ENCODE measurements around the gene EPHA3. TPM values are rescaled to one million over a fixed set of nuclear protein-coding genes. Genes with fewer than 3 reads are reported as not detected.

Gene EPHA3
- total RNA-seq, 6 donors from 2014 or later = 0.46 to 3.9 (median 0.79) TPM; not detected in 1

DNA sequence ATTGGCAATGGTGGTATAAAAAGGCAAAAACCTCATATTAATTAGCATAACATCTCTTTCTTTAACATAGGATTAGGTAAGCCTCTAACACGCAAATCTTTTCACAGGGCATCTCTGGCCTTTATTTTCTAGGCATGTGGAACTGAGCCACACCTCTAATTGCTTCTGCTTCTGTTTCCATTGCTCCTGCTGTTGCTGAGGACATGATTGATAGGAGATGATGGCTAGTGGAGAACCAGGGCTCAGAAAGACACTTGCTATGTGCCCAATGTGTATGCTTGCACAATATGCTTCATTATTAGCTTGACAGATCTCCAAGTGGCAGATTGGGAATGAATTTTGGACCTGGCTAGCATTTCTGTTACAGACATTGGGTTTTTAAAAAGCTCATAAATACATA, 114.5 kb downstream of the EPHA3 start:
- no peaks in the 10 kb centered on the region for H3K36me3 ChIP-seq
- H3K27ac ChIP-seq = no peak overlapping the region
- no peak overlapping the region for H3K4me3 ChIP-seq
- no peaks in the 10 kb centered on the region for H3K27me3 ChIP-seq
- no peak for TF ChIP-seq POLR2AphosphoS5 (IDR thresholded peaks at IDR 0.05)
- TF ChIP-seq, protein P1, sequence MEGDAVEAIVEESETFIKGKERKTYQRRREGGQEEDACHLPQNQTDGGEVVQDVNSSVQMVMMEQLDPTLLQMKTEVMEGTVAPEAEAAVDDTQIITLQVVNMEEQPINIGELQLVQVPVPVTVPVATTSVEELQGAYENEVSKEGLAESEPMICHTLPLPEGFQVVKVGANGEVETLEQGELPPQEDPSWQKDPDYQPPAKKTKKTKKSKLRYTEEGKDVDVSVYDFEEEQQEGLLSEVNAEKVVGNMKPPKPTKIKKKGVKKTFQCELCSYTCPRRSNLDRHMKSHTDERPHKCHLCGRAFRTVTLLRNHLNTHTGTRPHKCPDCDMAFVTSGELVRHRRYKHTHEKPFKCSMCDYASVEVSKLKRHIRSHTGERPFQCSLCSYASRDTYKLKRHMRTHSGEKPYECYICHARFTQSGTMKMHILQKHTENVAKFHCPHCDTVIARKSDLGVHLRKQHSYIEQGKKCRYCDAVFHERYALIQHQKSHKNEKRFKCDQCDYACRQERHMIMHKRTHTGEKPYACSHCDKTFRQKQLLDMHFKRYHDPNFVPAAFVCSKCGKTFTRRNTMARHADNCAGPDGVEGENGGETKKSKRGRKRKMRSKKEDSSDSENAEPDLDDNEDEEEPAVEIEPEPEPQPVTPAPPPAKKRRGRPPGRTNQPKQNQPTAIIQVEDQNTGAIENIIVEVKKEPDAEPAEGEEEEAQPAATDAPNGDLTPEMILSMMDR (IDR thresholded peaks at IDR 0.05) = no peak
- TF ChIP-seq EP300 (IDR thresholded peaks at IDR 0.05) = no peak
- no peak for TF ChIP-seq POLR2A (IDR thresholded peaks at IDR 0.05)
- ATAC-seq (ENCODE audit: low FRiP score in 2 of 2) (no peak), DNase-seq (no peak)
- no peaks in the 10 kb centered on the region for H3K9me3 ChIP-seq
- H3K4me1 ChIP-seq = no peaks in the 10 kb centered on the region
- 89 to 95% methylated on average over 1 of the region's 1 CpG for WGBS, 2 donors

DNA sequence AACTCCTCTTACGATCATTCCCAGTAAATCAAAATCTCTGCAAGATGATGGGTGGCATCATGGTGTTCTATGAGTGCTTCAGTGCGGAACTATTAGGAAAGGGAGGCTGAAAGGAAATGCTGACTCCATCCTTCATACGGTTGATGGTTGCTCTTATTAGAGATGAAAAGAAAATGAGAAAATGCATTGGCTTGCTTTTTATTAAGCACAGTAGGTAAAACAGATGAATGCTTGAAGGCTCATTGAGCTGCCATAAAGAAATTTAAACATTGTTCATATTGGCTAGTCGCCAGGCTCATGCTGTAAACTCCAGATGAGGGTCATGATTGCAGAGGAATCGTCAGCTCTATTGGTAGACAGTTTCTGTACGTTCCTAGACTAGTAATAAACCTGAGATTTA, 115.8 kb downstream of the EPHA3 start:
- ATAC-seq (ENCODE audit: low FRiP score in 2 of 2) = no peak
- WGBS, 2 donors = 70 to 71% methylated on average over 6 of the region's 6 CpGs
- TF ChIP-seq POLR2AphosphoS5 (IDR thresholded peaks at IDR 0.05) = no peak
- TF ChIP-seq, protein P1 (IDR thresholded peaks at IDR 0.05) = no peak

DNA sequence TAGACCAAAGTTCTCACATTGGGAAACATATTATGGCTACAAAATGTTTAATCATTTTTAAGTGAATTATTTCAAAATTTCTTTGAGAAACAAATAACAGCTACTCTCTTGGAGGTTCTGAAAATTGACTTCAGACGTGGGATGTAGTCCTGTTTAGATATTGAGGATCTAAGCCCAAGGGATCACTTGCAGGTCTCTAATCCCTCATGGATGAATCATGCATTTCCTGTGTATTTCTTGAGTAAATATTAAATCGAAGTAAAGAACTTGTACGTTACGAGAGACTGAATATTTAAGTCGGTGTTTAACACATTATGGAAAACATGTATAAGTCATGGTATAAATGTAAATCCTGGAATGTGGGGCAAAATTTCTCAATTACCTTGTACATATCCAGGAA, 119.8 kb downstream of the EPHA3 start:
- no peak overlapping the region for H3K27ac ChIP-seq
- DNase-seq (no peak), ATAC-seq (ENCODE audit: low FRiP score in 2 of 2) (no peak)
- TF ChIP-seq POLR2AphosphoS5 (IDR thresholded peaks at IDR 0.05) = no peak
- TF ChIP-seq, protein P1 (IDR thresholded peaks at IDR 0.05) = no peak
- TF ChIP-seq POLR2A (IDR thresholded peaks at IDR 0.05) = no peak
- TF ChIP-seq EP300 (IDR thresholded peaks at IDR 0.05) = no peak
- no peaks in the 10 kb centered on the region for H3K36me3 ChIP-seq
- no peak overlapping the region for H3K4me3 ChIP-seq
- 76 to 77% methylated on average over 5 of the region's 5 CpGs for WGBS, 2 donors
- H3K27me3 ChIP-seq = no peaks in the 10 kb centered on the region
- H3K9me3 ChIP-seq = no peaks in the 10 kb centered on the region
- no peaks in the 10 kb centered on the region for H3K4me1 ChIP-seq

More for the DNA sequence above, 115.8 kb downstream of the EPHA3 start:
- no peaks in the 10 kb centered on the region for H3K27me3 ChIP-seq
- no peaks in the 10 kb centered on the region for H3K36me3 ChIP-seq
- no peak for DNase-seq
- no peaks in the 10 kb centered on the region for H3K9me3 ChIP-seq
- H3K4me3 ChIP-seq = no peak overlapping the region
- no peak overlapping the region for H3K27ac ChIP-seq
- H3K4me1 ChIP-seq = no peaks in the 10 kb centered on the region

DNA sequence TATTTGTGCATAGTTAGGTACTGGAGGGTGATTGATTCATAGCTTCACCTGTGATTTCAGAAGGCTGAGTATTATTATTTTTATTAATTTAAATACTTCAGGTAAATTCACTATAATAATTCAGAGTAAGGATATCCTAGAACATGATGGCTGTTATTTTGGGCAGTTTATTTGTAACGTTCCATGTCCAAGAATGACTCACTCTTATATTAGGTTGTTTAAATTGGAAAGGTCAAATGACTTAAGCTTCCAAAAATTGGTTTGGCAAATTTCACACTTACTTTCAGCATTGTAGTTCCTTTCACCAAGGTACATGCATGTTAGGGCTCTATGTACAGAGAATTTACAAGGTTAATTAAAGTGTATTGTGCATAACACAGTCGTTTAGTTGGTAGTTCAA, 120.2 kb downstream of the EPHA3 start:
- Histone ChIP-seq H3K4me3 (no peak overlapping the region), H3K4me1 (no peaks in the 10 kb centered on the region), H3K9me3 (no peaks in the 10 kb centered on the region), H3K27ac (no peak overlapping the region), H3K27me3 (no peaks in the 10 kb centered on the region), H3K36me3 (no peaks in the 10 kb centered on the region)
- TF ChIP-seq EP300 (IDR thresholded peaks at IDR 0.05) (no peak), POLR2AphosphoS5 (IDR thresholded peaks at IDR 0.05) (no peak), POLR2A (IDR thresholded peaks at IDR 0.05) (no peak)
- TF ChIP-seq, protein P1 (IDR thresholded peaks at IDR 0.05) = no peak
- ATAC-seq (ENCODE audit: low FRiP score in 2 of 2) = no peak
- 62 to 65% methylated on average over 2 of the region's 2 CpGs for WGBS, 2 donors
- no peak for DNase-seq

DNA sequence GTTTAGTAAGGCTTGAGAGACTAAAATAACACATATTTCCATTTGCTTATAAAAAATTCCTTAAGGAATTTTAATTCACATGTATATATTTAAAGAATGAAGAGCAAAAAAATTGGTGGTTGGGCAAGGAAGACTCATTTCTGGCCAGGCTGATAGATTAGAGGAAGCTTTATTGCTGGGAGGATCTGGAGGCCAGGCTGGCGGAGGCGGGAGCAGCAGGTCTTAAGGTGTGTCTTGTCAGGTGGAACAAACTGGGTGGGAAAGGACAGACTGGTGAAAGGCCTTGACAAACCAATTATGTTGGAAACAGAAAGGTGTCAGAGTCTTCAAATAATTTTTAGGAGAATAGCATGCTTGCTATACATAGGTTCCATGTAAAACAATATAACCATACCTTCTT, 124.7 kb downstream of the EPHA3 start:
- H3K27ac ChIP-seq = no peak overlapping the region
- DNase-seq = no peak
- 88 to 93% methylated on average over 2 of the region's 2 CpGs for WGBS, 2 donors
- H3K27me3 ChIP-seq = no peaks in the 10 kb centered on the region
- H3K4me1 ChIP-seq = no peaks in the 10 kb centered on the region
- H3K4me3 ChIP-seq = no peak overlapping the region
- no peaks in the 10 kb centered on the region for H3K9me3 ChIP-seq
- no peaks in the 10 kb centered on the region for H3K36me3 ChIP-seq
- TF ChIP-seq, protein P1 (IDR thresholded peaks at IDR 0.05) = no peak
- no peak for ATAC-seq (ENCODE audit: low FRiP score in 2 of 2)
